Retinal pigment epithelial cell (primary cell): ENCODE data around the gene OLFML1.

Source experiments
- DNase-seq: peaks from one replicate; pipeline ENCODE4 v3.0.0-alpha.2; 2010; ENCODE audit warnings: low read depth
- H3K4me3 ChIP-seq: 2 replicates; pipeline ENCODE4 v1.5.1; 2011; ENCODE audit warnings: mild to moderate bottlenecking, low read length, control low read depth, moderate library complexity
- CTCF ChIP-seq: conservative IDR thresholded peaks from 2 replicates; pipeline ENCODE4 v1.5.1; 2011; ENCODE audit warnings: low read depth, low read length, control low read depth, inconsistent platforms

OLFML1 gene

GRCh38 chr11:7444091-7444981 is 41.0 kb upstream of the OLFML1 start:
- no peak overlapping the region for H3K4me3 ChIP-seq
- no peak for DNase-seq
- TF ChIP-seq CTCF = no peak

GRCh38 chr11:7445564-7445963 is 39.7 kb upstream of the OLFML1 start:
- no peak for DNase-seq
- H3K4me3 ChIP-seq = no peak overlapping the region
- no peak for TF ChIP-seq CTCF

GRCh38 chr11:7448201-7448600 is 37.1 kb upstream of the OLFML1 start:
- no peak overlapping the region for H3K4me3 ChIP-seq
- DNase-seq = no peak

GRCh38 chr11:7449211-7449840 is 36.0 kb upstream of the OLFML1 start:
- DNase-seq = no peak
- H3K4me3 ChIP-seq = no peak overlapping the region
- TF ChIP-seq CTCF = no peak

More at GRCh38 chr11:7448201-7448600, 37.1 kb upstream of the OLFML1 start:
- no peak for TF ChIP-seq CTCF

GRCh38 chr11:7449841-7450214 is 35.5 kb upstream of the OLFML1 start:
- peak; percentile 11 for DNase-seq
- no peak for TF ChIP-seq CTCF
- no peak overlapping the region for H3K4me3 ChIP-seq

- no peak overlapping the region for H3K4me3 ChIP-seq
- TF ChIP-seq CTCF = no peak
- no peak for DNase-seq
Measured at GRCh38 chr11:7450836-7451235, 34.5 kb upstream of the OLFML1 start.

- TF ChIP-seq CTCF = no peak
- DNase-seq = no peak
Measured at GRCh38 chr11:7451520-7451919, 33.8 kb upstream of the OLFML1 start.

More at GRCh38 chr11:7451520-7451919, 33.8 kb upstream of the OLFML1 start:
- H3K4me3 ChIP-seq = no peak overlapping the region
